Sigmoid colon (tissue), 4 donors: ENCODE data around the gene STIM2.

ENCODE experiments used
- CTCF ChIP-seq, 4 experiments: fragments of 450-650 bp in 3 of 4; fragments of 200-600 bp in 1 of 4; IDR thresholded peaks; one replicate each; pipeline ENCODE4 v1.5.1; 2016 to 2019; ENCODE audit warnings: antibody characterized with exemption in 4 of 4, mild to moderate bottlenecking in 3 of 4, moderate library complexity in 2 of 4
- EP300 ChIP-seq, 4 donors: sonication (generic); formaldehyde crosslinking; IDR thresholded peaks; one replicate each; pipeline ENCODE4 v1.6.1; 2017; ENCODE audit warnings: antibody characterized with exemption in 4 of 4
- POLR2A ChIP-seq, 2 donors: fragments of 450-650 bp; IDR thresholded peaks; one replicate each; pipeline ENCODE4 v1.6.1; 2016; ENCODE audit warnings: antibody characterized with exemption in 2 of 2, mild to moderate bottlenecking in 2 of 2, moderate library complexity in 2 of 2
- POLR2AphosphoS5 ChIP-seq, 4 donors: sonication (generic); formaldehyde crosslinking; IDR thresholded peaks; one replicate each; pipeline ENCODE4 v1.6.1; 2017; ENCODE audit warnings: antibody characterized with exemption in 4 of 4

- TF ChIP-seq CTCF (IDR thresholded peaks at IDR 0.05): no peak
- no peak for TF ChIP-seq EP300 (IDR thresholded peaks at IDR 0.05)
- no peak for TF ChIP-seq POLR2A (IDR thresholded peaks at IDR 0.05)
- no peak for TF ChIP-seq POLR2AphosphoS5 (IDR thresholded peaks at IDR 0.05)
Measured at GRCh38 chr4:26823583-26823982, 37.1 kb upstream of the STIM2 start.
